ENCODE measurements around the gene INTS12. TPM values are rescaled to one million over a fixed set of nuclear protein-coding genes. Genes with fewer than 3 reads are reported as not detected.

Gene INTS12
- total and polyA plus RNA-seq, 4 donors = 15.0 to 24.1 (median 17.2) TPM

DNA sequence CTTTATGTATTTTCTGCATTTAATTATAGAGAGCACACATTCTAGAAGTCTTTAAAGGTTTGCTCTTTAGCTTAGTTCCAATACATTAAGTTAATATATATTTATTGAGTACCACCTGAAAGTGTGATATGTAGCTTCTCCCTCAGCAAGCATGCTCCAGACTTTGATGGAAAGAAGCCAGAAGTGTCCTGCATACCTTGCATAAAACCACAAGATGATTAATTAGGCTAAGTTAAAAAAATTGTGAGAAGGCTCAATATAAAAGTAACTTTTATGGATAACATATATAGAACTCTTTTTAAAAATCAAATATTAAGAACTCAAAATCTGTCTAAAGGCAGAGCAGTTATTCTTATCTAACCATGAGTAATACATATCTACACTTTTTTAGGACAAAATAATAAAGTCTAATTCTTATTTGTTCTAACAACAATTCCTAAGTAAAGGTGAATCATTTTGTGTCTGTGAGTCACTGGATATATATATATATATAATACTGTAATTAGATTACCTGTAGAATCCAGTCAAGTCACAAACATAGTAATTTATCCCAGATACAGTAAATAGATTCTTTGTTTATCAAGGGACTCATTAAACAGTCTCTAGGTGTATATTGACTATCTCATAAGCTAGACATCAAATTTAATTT is 51.2 kb downstream of the INTS12 start:
- TF ChIP-seq, protein P1, sequence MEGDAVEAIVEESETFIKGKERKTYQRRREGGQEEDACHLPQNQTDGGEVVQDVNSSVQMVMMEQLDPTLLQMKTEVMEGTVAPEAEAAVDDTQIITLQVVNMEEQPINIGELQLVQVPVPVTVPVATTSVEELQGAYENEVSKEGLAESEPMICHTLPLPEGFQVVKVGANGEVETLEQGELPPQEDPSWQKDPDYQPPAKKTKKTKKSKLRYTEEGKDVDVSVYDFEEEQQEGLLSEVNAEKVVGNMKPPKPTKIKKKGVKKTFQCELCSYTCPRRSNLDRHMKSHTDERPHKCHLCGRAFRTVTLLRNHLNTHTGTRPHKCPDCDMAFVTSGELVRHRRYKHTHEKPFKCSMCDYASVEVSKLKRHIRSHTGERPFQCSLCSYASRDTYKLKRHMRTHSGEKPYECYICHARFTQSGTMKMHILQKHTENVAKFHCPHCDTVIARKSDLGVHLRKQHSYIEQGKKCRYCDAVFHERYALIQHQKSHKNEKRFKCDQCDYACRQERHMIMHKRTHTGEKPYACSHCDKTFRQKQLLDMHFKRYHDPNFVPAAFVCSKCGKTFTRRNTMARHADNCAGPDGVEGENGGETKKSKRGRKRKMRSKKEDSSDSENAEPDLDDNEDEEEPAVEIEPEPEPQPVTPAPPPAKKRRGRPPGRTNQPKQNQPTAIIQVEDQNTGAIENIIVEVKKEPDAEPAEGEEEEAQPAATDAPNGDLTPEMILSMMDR (IDR thresholded peaks at IDR 0.05; ENCODE audit: control extremely low read depth, extremely low read depth) = no peak
- H3K36me3 ChIP-seq (ENCODE audit: control insufficient read depth in 4 of 4, insufficient read depth in 4 of 4, low read length in 4 of 4) = no peaks in the 10 kb centered on the region
- DNase-seq = no peak
- H3K9ac ChIP-seq (ENCODE audit: insufficient read depth in 1 of 2, low read length in 2 of 2) = no peak overlapping the region
- no peak overlapping the region for H3K27ac ChIP-seq (ENCODE audit: low read depth in 1 of 2, low read length in 1 of 2)
- no peak for ATAC-seq (ENCODE audit: insufficient read depth, low FRiP score)
- H3K4me1 ChIP-seq (ENCODE audit: control insufficient read depth in 5 of 5, insufficient read depth in 5 of 5, low read length in 5 of 5) = peaks cover 0 to 4% (median 0%) of the 10 kb centered on the region in 5 donors
- H3K4me3 ChIP-seq = no peak overlapping the region
- H3K27me3 ChIP-seq (ENCODE audit: control insufficient read depth in 3 of 3, insufficient read depth in 3 of 3, low read length in 2 of 3) = no peaks in the 10 kb centered on the region
- H3K9me3 ChIP-seq (ENCODE audit: control insufficient read depth in 4 of 4, insufficient read depth in 3 of 4, low read length in 3 of 4) = no peaks in the 10 kb centered on the region

DNA sequence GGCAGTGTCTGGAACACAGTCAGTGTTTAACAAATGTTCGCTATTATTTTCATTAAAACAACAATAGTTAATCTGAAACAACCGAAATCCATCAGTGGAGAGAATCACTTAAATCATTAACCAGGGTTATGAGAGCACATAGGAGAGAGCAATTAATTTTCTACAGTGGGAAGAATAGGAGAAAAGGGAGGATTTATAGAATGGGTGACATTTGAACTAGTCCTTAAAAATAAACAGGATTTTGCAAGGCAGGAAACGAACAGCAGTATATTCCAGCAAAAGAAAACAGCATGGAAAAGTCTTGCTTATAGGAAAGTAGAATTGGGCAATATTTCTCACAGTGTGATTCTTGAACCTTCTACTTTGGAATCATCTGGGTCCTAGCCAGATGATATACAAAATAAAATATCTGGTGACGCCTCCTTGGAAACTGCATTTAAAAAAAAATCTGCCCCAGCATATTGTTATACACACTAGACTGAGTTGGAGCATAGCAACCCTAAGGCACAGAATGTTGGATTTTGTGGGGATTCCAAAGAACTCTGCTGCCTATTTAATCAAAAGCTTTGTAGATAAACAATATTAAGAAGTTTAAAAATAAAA is 56.1 kb downstream of the INTS12 start:
- Histone ChIP-seq H3K27me3 (ENCODE audit: control insufficient read depth in 3 of 3, insufficient read depth in 3 of 3, low read length in 2 of 3) (no peaks in the 10 kb centered on the region), H3K9ac (ENCODE audit: insufficient read depth in 1 of 2, low read length in 2 of 2) (no peak overlapping the region), H3K4me3 (no peak overlapping the region), H3K27ac (ENCODE audit: low read depth in 1 of 2, low read length in 1 of 2) (no peak overlapping the region), H3K4me1 (ENCODE audit: control insufficient read depth in 5 of 5, insufficient read depth in 5 of 5, low read length in 5 of 5) (peaks cover 0 to 7% (median 0%) of the 10 kb centered on the region in 5 donors), H3K9me3 (ENCODE audit: control insufficient read depth in 4 of 4, insufficient read depth in 3 of 4, low read length in 3 of 4) (no peaks in the 10 kb centered on the region), H3K36me3 (ENCODE audit: control insufficient read depth in 4 of 4, insufficient read depth in 4 of 4, low read length in 4 of 4) (no peaks in the 10 kb centered on the region)
- TF ChIP-seq, protein P1 (IDR thresholded peaks at IDR 0.05; ENCODE audit: control extremely low read depth, extremely low read depth) = no peak
- WGBS, 2 donors = 68 to 80% methylated on average over 4 of the region's 4 CpGs
- ATAC-seq (ENCODE audit: insufficient read depth, low FRiP score) (no peak), DNase-seq (peak in 2 of 3 donors; percentile 79 to 88)

GRCh38 chr4:105651884-105652283 is 56.6 kb downstream of the INTS12 start:
- Histone ChIP-seq H3K27ac (ENCODE audit: low read depth in 1 of 2, low read length in 1 of 2) (no peak overlapping the region), H3K36me3 (ENCODE audit: control insufficient read depth in 4 of 4, insufficient read depth in 4 of 4, low read length in 4 of 4) (no peaks in the 10 kb centered on the region), H3K9me3 (ENCODE audit: control insufficient read depth in 4 of 4, insufficient read depth in 3 of 4, low read length in 3 of 4) (no peaks in the 10 kb centered on the region), H3K4me1 (ENCODE audit: control insufficient read depth in 5 of 5, insufficient read depth in 5 of 5, low read length in 5 of 5) (peaks cover 0 to 7% (median 0%) of the 10 kb centered on the region in 5 donors), H3K9ac (ENCODE audit: insufficient read depth in 1 of 2, low read length in 2 of 2) (no peak overlapping the region), H3K27me3 (ENCODE audit: control insufficient read depth in 3 of 3, insufficient read depth in 3 of 3, low read length in 2 of 3) (no peaks in the 10 kb centered on the region), H3K4me3 (no peak overlapping the region)
- ATAC-seq (ENCODE audit: insufficient read depth, low FRiP score) (no peak), DNase-seq (no peak)
- TF ChIP-seq, protein P1 (IDR thresholded peaks at IDR 0.05; ENCODE audit: control extremely low read depth, extremely low read depth) = no peak

Measured in lung (tissue), 12 donors.